OCI-LY3 (cell line): ENCODE measurements around the gene MACF1.

Experiments used
- CTCF ChIP-seq: fragments of 200-600, 300-600 bp; sonication (generic); IDR thresholded peaks from 2 replicates; pipeline ENCODE4 v1.5.1; 2014; ENCODE audit warnings: antibody characterized with exemption, low read length, low read depth
- EZH2phosphoT487 ChIP-seq: fragments of 200-600 bp; shearing (Covaris generic); IDR thresholded peaks from 2 replicates; pipeline ENCODE4 v1.6.1; 2018; ENCODE audit warnings: antibody characterized with exemption, mixed run types, low read depth

GRCh38 chr1:39392851-39393573, 188.5 kb downstream of the MACF1 start:
- no peak for TF ChIP-seq CTCF
- no peak for TF ChIP-seq EZH2phosphoT487
